H1 (cell line): ENCODE data around the gene HELZ2.

Experiments used
- FOSL1 ChIP-seq: IDR thresholded peaks from 2 replicates; pipeline ENCODE4 v1.6.1; 2011; ENCODE audit warnings: mild to moderate bottlenecking, low read depth, low read length, moderate library complexity; ENCODE audit not compliant: insufficient read depth
- GTF2F1 ChIP-seq: IDR thresholded peaks from 2 replicates; pipeline ENCODE4 v1.6.1; 2012; ENCODE audit warnings: low read depth, low read length, improper control_type of control experiment, borderline replicate concordance
- JUND ChIP-seq: IDR thresholded peaks from 2 replicates; pipeline ENCODE4 v1.6.1; 2011; ENCODE audit warnings: mild to moderate bottlenecking, improper control_type of control experiment, low read length
- POLR2A ChIP-seq, 2 experiments: IDR thresholded peaks; 1 replicate in 1 of 2; 2 replicates in 1 of 2; pipeline ENCODE4 v1.6.1; 2011; ENCODE audit warnings: low read depth in 2 of 2, low read length in 2 of 2, mild to moderate bottlenecking in 2 of 2; ENCODE audit errors: control extremely low read depth in 1 of 2
- SIN3A ChIP-seq, 2 experiments: IDR thresholded peaks in 1 of 2; conservative IDR thresholded peaks in 1 of 2; 2 replicates each; pipeline ENCODE4 v1.6.1; 2011 to 2012; ENCODE audit warnings: low read length in 2 of 2, improper control_type of control experiment in 1 of 2, low read depth in 1 of 2, mild to moderate bottlenecking in 1 of 2
- SIRT6 ChIP-seq: IDR thresholded peaks from one replicate; pipeline ENCODE4 v1.7.1; 2012; ENCODE audit warnings: low read length, inconsistent platforms
- TAF1 ChIP-seq: IDR thresholded peaks from 2 replicates; pipeline ENCODE4 v1.6.1; 2011; ENCODE audit warnings: mild to moderate bottlenecking, low read depth, low read length
- TCF12 ChIP-seq: IDR thresholded peaks from 2 replicates; pipeline ENCODE4 v1.6.1; 2011; ENCODE audit warnings: low read depth, mild to moderate bottlenecking, low read length
- TEAD4 ChIP-seq: IDR thresholded peaks from 2 replicates; pipeline ENCODE4 v1.6.1; 2012; ENCODE audit warnings: low read depth, low read length, inconsistent platforms, mixed read lengths
- USF2 ChIP-seq: IDR thresholded peaks from 2 replicates; pipeline ENCODE4 v1.6.1; 2011; ENCODE audit warnings: low read length, improper control_type of control experiment
- TF ChIP-seq, protein P1 (sequence below), 3 experiments: IDR thresholded peaks; 1 replicate in 2 of 3; 2 replicates in 1 of 3; pipeline versions ENCODE4 v1.5.1 to v1.6.1; 2011; ENCODE audit warnings: low read length in 3 of 3, mild to moderate bottlenecking in 3 of 3, inconsistent platforms in 2 of 3, low read depth in 1 of 3, moderate library complexity in 1 of 3; ENCODE audit not compliant: insufficient read depth in 1 of 3; ENCODE audit errors: control extremely low read depth in 1 of 3

GRCh38 chr20:63564036-63564810, 9.8 kb downstream of the HELZ2 start:
- TF ChIP-seq POLR2A (IDR thresholded peaks at IDR 0.05; ENCODE audit: control extremely low read depth in 1 of 2, low read depth in 2 of 2, low read length in 2 of 2), result no peak
- TF ChIP-seq USF2, result no peak
- no peak for TF ChIP-seq SIN3A (conservative IDR thresholded peaks at IDR 0.05 in 1 of 2, IDR thresholded peaks at IDR 0.05 in 1 of 2; ENCODE audit: low read depth in 1 of 2, low read length in 2 of 2)
- TF ChIP-seq, protein P1, sequence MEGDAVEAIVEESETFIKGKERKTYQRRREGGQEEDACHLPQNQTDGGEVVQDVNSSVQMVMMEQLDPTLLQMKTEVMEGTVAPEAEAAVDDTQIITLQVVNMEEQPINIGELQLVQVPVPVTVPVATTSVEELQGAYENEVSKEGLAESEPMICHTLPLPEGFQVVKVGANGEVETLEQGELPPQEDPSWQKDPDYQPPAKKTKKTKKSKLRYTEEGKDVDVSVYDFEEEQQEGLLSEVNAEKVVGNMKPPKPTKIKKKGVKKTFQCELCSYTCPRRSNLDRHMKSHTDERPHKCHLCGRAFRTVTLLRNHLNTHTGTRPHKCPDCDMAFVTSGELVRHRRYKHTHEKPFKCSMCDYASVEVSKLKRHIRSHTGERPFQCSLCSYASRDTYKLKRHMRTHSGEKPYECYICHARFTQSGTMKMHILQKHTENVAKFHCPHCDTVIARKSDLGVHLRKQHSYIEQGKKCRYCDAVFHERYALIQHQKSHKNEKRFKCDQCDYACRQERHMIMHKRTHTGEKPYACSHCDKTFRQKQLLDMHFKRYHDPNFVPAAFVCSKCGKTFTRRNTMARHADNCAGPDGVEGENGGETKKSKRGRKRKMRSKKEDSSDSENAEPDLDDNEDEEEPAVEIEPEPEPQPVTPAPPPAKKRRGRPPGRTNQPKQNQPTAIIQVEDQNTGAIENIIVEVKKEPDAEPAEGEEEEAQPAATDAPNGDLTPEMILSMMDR (IDR thresholded peaks at IDR 0.05; ENCODE audit: control extremely low read depth in 1 of 3, insufficient read depth in 1 of 3, low read depth in 1 of 3, low read length in 3 of 3), result no peak
- TF ChIP-seq SIRT6, result no peak
- no peak for TF ChIP-seq GTF2F1
- no peak for TF ChIP-seq TAF1
- TF ChIP-seq TEAD4, result no peak
- no peak for TF ChIP-seq TCF12
- no peak for TF ChIP-seq JUND
- TF ChIP-seq FOSL1, result no peak
